ENCODE measurements around the gene SSU72. TPM values are rescaled to one million over a fixed set of nuclear protein-coding genes. Genes with fewer than 3 reads are reported as not detected.

The SSU72 gene
- total RNA-seq = 100 to 1,000 TPM; 141 to 177 TPM

DNA sequence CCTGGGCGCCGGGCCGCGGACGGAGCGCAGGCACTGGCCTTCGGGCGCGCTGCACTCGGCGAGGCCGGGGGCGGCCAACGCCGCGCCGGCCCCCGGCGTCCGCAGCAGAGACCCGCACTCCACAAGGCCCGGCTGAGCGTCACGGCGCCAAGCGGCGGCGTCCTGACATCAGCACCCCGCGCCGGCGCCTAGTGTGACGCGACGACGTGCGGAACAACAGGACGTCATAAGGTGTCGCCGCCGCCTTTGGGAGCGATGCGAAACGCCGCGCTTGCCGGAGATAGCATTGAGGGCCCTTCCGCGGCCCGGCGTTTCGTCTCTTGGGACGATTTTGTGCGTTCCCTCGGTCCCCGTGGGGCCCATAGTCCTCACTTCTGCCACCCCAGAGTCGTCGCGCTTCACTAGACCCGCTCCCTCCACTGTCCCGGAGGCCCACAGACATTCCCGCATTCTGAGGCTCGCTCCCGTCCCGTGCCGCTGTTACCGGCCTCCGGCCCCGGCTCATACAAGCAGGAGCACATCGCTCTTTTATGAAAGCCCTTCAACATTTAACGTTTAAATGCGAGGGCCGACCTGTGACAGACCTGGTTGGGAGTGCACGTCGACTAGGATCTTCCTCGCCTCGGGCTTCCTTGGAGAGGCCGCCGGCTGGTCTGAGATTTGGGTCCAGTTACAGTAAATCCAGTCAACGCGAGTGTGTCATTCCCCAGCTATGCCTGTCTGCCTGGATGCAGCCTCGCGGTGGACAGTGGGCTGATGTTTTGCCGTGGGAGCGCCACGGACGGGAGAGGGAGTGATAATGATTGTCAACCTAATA is at the start of gene SSU72:
Gene SSU72 (minus strand): TSS at position 143 of the 817 bp plus-strand sequence. CDS start 306 bp downstream, outside the sequence.

DNA sequence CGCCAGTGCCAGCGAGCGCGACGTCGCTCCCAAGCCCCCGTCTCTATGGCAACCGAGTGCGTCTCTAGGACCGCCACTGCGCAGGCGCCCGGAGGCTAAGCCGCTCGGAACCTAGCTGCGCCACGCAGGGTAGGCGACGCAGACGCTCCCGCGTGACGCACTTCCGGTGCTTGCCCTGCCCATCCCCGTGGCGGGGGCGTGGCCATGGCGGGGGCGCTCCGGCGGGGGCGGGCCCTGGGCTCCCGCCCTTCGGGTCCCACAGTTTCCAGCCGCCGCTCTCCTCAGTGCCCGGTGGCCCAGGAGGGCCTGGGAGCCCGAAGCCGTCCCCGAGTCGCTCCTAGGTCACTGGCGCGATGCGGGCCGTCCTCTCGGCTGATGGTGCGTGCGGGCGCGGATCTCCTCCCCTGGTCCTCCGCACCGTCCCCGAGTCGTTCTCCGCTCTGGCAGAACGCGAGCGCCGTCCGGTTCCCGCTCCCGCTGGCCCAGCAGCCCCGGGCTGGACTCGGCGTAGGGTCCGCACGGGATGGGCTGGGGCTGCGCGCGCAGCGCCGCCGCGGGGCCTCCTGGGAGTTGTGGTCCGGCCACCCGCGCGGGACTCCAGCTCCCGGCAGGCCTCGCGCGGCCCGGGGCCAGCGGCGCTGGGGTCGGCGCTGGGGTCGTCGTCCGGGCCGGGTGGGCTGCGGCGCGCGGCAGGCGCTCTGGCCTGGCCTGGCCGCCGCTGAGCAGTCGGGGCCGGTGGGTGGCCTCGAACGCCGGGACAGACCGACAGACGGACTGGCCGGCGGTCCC is 40.8 kb upstream of the SSU72 start, which contains the start of gene MIB2:
Gene MIB2 (plus strand): TSS at position 245 of the 789 bp plus-strand sequence. CDS start 7,953 bp downstream, outside the sequence.

DNA sequence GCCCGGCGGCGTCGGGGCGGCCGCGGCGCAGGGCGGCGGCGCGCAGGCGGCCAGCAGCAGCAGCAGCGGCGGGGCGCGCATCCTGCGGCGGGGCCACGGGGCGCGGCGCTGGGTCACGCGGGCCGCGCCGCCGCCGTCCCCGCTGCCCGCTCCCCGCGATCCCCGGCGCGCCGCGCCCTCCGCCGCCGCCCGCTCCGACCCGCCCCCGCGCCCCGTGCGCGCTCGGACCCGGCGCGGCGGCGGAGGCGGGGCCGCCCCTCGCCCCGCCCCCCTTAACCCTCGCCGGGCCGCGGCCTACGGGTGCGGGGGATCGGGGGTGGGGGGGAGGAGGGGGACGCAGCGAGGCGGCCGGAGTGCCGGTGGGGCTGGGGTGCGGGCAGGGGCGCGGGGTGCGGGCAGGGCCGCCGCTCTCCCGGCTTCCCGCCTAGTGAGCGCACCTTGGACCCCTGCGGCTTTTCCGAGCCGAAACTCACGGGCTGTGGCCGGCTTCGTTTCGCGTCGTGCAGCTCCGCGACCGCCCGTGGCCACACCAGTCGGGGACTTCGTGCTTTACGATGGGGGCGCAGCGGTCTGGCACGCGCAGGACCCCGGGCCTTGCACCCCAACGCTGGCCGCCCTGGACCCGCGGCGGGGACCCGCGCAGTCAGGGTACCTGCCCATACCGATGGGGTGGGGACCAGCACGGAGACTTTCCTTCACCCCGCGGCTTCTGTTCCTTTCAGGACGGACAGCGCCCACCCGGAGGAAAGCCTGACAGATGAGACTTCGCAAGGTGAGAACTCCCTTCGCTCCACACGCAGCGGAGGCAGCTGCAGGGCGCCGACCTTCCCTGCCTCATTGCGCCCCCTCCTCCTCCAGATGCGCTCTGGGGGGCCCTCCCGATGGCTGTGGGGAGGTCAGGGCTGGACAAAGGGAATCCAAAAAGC is 25.5 kb upstream of the SSU72 start, which contains the start of gene FNDC10:
Gene FNDC10 (minus strand): TSS at position 201 of the 926 bp plus-strand sequence. CDS start 120 bp downstream, at position 81.

DNA sequence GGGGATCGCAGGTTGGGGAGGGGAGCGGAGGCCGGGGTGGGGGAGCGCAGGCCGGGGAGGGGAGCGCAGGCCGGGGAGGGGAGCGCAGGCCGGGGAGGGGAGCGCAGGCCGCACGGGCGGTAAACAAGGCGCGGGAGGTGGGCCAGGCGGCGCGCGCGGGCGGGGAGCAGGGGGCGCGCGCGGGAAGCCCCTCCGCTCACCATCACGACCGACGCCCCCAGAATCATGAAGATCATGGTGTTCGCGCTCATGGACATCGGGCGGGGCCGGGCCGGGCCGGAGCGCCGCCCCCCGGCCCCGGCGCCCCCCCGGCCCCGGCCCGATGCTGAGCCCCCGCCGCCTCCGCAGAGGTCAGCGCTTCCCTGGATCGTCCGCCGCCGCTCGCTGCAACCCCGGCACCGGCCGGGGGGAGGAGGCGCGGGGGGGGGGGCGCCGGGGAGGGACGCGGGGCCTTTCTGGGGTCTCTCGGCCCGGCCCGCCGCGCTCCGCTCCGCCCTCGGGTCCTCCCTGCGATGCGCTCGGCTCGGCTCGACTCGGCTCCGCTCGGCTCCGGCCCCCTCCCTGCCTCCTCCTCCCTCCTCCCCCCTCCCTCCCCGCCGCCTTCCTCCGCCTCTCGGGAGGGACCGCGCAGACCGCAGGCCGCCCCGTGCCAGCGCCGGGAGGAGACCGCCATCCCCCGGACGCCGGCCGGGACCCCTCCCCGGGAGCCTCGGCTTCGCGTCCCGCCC is 34.4 kb downstream of the SSU72 start, which contains the start of gene TMEM240:
Gene TMEM240 (minus strand): TSS at position 535 of the 728 bp plus-strand sequence. CDS start 278 bp downstream, at position 257.

DNA sequence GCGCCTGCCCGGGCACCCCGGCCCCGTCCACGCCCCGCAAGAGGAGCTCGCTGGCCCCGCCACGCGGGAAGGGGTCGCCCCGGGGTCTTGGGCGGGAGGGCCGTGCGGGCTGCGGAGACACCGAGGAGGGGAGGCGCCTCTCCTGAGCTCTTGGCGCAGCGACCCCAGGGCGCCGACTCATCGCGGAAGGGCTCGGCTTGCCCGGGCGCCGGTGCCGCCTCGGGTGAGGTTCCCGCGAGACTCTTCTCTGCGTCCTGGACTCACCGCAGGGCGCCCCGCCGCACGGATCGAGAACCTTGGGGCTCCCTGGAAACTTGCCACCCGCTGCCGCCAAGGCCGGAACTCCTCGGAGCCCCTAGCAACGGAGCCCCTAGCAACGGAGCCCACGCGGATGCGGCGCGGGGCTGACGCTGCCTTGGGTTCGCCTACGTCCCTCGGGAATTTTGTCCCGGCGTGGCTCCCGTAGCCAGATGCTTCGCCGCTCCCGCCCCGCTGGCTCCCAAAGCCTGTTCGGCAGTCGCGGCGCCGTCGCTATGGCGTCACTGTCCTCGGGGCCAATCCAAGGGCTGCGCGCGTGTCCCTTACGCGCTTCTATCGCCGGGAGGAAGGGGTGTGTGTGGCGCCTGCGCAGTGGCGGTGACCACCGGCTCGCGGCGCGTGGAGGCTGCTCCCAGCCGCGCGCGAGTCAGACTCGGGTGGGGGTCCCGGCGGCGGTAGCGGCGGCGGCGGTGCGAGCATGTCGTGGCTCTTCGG is 63.0 kb downstream of the SSU72 start, which contains the start of gene ATAD3A:
Gene ATAD3A (plus strand): TSS at position 630 of the 753 bp plus-strand sequence. CDS start 107 bp downstream, at position 737.

Other genes starting within 250 kb of the SSU72 start
- gene TAS1R3, start 243.6 kb downstream of the SSU72 start, total RNA-seq = under 1 TPM in 1 of 2 donors, not detected in 1; 0.33 TPM
- gene DVL1, start 225.4 kb downstream of the SSU72 start, total RNA-seq = 10 to 100 TPM; 44.4 to 60.6 TPM
- under 1 TPM in 1 of 2 donors, not detected in 1; 0.33 TPM for gene MXRA8, start 216.3 kb downstream of the SSU72 start, total RNA-seq
- 100 to 1,000 TPM; 117 to 140 TPM for gene AURKAIP1, start 199.7 kb downstream of the SSU72 start, total RNA-seq
- gene CCNL2, start 175.5 kb downstream of the SSU72 start, total RNA-seq = 10 to 100 TPM; 63.9 to 72.3 TPM
- 100 to 1,000 TPM in 1 of 2 donors, 10 to 100 TPM in 1; 57.5 to 103 TPM for gene MRPL20, start 167.6 kb downstream of the SSU72 start, total RNA-seq
- gene ANKRD65, start 153.6 kb downstream of the SSU72 start, total RNA-seq = under 1 TPM in 1 of 2 donors, not detected in 1; under 0.01 TPM
- 1 to 10 TPM; 2.4 to 4.3 TPM for gene VWA1, start 139.2 kb downstream of the SSU72 start, total RNA-seq
- not detected for gene ATAD3C, start 125.2 kb downstream of the SSU72 start, total RNA-seq
- gene ATAD3B, start 103.1 kb downstream of the SSU72 start, total RNA-seq = 10 to 100 TPM; 22.4 to 33.6 TPM
- gene ATAD3A, start 62.7 kb downstream of the SSU72 start, total RNA-seq = 10 to 100 TPM; 32.0 to 42.0 TPM
- 1 to 10 TPM; 2.1 to 4.7 TPM for gene TMEM240, start 34.2 kb downstream of the SSU72 start, total RNA-seq
- 10 to 100 TPM in 1 of 2 donors, 1 to 10 TPM in 1; 7.3 to 20.0 TPM for gene FNDC10, start 25.3 kb upstream of the SSU72 start, total RNA-seq
- 10 to 100 TPM; 32.6 to 51.6 TPM for gene MIB2, start 40.6 kb upstream of the SSU72 start, total RNA-seq
- gene MMP23B, start 57.3 kb upstream of the SSU72 start, total RNA-seq = under 1 TPM; under 0.01 to 0.34 TPM
- 1 to 10 TPM; 4.1 to 6.0 TPM for gene CDK11B, start 84.1 kb upstream of the SSU72 start, total RNA-seq
- 10 to 100 TPM; 17.0 to 27.5 TPM for gene SLC35E2B, start 117.9 kb upstream of the SSU72 start, total RNA-seq
- 10 to 100 TPM in 1 of 2 donors, 1 to 10 TPM in 1; 8.3 to 10.3 TPM for gene CDK11A, start 149.5 kb upstream of the SSU72 start, total RNA-seq
- 10 to 100 TPM; 62.6 to 73.3 TPM for gene NADK, start 203.6 kb upstream of the SSU72 start, total RNA-seq

All from melanocyte of skin (primary cell).